Muscle of back (tissue), 11 donors: Measurements from ENCODE around the gene UBR1. TPM values are rescaled to one million over a fixed set of nuclear protein-coding genes. Genes with fewer than 3 reads are reported as not detected.

ENCODE experiments used
- DNase-seq, 3 donors: peaks; one replicate each; pipeline versions ENCODE4 v3.0.0 to v3.0.0-alpha.2; 2013
- polyA plus RNA-seq, 10 donors: library from polyadenylated mRNA; unstranded; fragments of 120-200 nt; gene quantifications; one replicate each; pipeline ENCODE4 v1.2.1, GENCODE V29; 2013; ENCODE audit not compliant: insufficient read length in 10 of 10

The UBR1 gene
- polyA plus RNA-seq, 10 donors = 14.7 to 32.6 (median 21.2) TPM

DNA sequence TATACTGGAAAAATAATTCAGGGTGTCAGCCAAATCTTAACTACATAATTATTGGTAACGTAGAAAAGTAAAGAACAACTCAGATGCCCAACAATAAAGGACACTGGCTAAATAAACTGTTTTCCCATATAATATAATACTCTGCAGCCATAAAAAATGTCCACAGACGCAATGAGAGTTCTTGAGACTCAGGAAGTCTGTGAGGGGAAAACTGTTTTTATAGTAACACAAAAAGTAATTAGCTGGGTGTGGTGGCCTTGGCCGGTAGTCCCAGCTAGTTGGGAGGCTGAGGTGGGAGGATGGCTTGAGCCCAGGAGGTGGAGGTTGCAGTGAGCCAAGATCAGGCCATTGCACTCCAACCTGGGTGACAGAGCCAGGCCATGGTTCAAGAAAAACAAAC is 5.5 kb upstream of the UBR1 start:
- DNase-seq = no peak

DNA sequence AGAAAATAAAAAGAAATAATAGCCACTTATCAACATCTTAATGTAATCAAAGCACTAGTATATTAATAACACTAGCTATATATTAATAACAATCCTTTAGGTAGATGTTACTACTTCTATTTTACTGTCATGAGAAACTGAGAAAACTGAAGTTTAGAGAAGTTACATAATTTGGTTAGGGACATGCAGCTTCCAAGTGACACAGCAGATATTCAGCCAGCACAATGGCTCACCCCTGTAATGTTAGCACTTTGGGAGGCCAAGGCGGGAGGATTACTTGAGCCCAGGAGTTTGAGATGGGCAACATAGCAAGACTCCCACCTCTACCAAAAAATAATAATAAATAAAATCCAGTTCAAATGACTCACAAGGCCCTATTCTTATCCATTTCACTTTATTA is 1.9 kb upstream of the UBR1 start:
- DNase-seq = no peak

DNA sequence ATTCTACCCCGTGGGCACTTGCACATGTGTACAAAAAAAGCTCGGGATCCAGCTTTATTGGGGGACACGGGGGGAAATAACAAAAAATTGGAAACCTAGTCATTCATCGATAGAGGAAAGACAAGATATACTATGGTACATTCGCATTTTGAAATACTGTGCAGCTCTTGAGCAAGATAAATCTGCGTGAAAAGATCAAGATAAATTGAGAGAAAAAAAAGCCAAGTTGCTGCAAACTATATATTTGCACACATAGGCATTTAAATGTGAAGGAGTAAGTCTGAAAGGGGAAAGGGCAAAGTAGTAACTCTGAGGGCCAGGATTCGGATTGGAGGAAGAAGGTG is 620 bp upstream of the UBR1 start:
- DNase-seq = no peak

DNA sequence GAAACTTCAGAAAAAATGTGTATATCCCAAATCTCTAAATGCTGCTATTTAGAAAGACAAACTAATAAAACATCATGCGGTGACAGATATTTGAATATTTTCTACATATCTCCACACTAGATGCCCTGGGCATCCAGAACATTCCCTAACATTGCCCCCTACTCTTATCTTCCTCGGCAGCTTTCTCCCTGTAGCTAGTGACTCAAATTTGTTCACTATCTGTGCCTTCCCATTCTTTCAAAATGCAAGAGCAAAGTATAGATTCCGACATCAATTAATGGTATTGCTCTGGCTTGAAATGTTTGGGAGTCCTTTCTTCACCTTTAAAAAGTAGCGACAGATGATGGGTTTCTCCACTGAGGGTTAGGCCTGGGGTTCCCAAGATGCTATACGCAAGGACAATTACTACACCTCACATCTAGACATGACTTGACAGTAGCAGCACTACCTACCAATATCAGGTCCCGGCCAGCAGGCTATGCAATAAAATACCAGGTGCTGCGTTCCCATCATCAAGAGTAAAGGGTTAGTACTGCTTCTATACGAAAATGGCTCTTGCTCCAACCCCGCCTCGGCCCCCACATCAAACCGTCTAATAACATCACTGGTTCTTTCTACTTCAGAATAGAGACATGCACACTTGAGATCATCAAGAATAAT is 631 bp downstream of the UBR1 start:
- no peak for DNase-seq

- no peak for DNase-seq
Measured at GRCh38 chr15:43104426-43104825, 1.4 kb downstream of the UBR1 start.

DNA sequence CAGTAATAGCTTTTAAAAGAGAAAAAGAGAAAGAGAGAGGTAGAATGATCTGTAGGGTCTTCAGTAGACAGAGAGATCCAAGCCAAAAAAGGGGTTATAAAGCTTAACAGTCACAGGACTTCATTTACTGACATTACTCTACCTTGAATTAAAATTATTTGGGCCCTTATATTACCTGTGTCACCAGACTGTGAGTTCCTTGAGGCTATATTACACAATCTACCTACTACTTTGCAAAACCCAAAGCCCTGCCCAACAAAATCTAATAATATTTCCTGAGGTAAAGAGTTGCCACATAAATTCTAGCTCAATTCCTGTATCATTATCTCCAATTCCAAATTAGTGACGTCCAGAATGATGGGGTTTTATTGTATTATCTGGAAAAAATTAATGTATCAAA is 1.9 kb downstream of the UBR1 start:
- no peak for DNase-seq

DNA sequence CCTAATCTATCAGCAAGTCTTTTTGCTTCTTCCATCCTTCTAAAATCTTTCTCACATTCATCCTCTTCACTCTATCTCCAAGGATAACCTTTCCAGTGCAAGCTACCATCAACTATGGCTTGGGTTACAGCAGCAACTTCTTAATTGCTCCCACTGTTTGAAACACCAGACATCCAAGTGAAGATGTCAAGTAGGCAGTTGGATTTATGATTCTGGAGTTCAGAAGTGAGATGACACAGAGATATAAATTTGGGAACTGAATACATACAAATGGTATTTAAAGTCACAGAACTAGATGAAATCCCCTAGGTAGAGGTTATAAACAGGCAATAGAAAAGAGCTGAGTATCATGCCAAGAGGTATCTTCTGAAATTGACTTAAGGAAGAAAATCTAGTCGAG is 3.7 kb downstream of the UBR1 start:
- DNase-seq = no peak

GRCh38 chr15:43100971-43101370 is 4.9 kb downstream of the UBR1 start:
- no peak for DNase-seq

GRCh38 chr15:43099105-43099845 is 6.6 kb downstream of the UBR1 start:
- no peak for DNase-seq

DNA sequence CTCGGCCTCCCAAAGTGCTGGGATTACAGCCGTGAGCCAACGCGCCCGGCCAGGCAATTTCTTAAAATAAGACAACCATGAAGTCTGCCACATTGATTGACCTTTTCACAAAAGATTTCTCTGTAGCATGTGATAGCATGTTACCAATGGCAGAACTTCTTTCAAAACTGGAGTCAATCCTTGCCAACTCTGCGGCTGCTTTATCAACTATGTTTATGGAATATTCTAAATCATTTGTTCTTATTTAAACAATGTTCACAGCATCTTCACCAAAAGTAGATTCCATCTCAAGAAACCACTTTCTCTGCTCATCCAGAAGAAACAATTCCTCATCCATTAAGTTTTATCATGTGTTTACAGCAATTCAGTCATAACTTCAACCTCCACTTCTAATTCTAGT is 9.4 kb downstream of the UBR1 start:
- DNase-seq = no peak

DNA sequence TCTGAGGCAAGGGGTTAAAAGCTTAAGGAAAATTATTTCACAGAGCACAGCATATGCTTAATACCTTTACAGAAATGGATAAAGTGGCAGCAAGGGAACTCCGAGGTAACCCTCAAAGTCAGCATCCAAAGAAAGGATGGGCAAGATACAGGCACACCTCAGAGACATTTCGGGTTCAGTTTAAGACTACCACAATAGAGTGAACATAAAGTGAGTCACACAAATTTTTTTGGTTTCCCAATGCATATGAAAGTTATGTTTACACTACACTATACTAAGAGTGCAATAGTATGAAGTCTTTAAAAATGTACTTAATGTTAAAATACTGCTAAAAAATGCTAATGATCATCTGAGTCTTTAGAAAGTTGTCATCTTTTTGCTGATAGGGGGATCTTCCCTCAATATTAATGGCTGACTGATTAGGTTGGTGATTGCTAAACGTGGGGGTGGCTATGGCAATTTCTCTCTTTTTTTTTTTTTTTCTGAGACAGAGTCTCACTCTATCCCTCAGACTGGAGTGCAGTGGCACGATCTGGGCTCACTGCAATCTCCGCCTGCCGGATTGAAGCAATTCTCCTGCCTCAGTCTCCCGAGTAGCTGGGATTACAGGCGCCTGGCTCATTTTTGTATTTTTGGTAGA is 10.0 kb downstream of the UBR1 start:
- no peak for DNase-seq

DNA sequence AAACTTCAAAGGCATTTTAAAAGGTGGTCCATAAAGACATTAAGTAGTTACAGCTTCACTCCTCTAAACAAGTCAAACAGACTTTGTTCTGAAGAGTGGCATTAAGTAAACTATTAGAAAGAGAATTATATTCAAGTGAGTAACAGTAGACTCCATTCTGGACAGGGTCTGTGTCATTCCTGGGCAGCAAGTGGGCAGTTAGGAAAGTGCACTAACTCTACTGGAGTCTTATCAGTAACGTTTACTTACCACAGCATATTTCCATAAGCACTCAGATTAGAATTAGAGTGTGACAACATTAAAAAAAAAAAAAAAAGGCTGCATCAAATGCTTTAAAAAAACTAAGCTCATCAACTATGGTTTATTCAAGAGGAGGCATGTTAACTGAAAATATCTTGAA is 10.6 kb downstream of the UBR1 start:
- no peak for DNase-seq

- DNase-seq = no peak
Measured at GRCh38 chr15:43094416-43095030, 11.3 kb downstream of the UBR1 start.

- DNase-seq = peak in 1 of 3 donors; percentile 3
Measured at GRCh38 chr15:43093026-43093425, 12.8 kb downstream of the UBR1 start.

DNA sequence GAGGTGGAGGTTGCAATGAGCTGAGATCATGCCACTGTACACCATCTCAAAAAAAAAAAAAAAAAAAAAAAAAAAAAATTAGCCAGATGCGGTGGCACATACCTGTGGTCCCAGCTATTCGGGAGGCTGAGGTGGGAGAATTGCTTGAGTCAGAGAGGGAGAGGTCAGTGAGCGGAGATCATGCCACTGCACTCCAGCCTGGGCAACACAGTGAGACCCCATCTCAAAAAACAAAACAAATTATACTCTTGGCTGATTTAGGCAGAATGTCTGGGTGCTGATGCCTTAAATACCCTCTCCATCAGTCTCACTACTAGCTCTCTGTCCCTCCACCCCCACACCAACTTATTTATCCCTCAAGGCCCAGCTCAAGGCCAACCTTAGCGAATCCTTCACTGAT is 14.0 kb downstream of the UBR1 start:
- DNase-seq = no peak

- DNase-seq = no peak
Measured at GRCh38 chr15:43086551-43086950, 19.3 kb downstream of the UBR1 start.

- no peak for DNase-seq
Measured at GRCh38 chr15:43085921-43086320, 19.9 kb downstream of the UBR1 start.

- no peak for DNase-seq
Measured at GRCh38 chr15:43082509-43082908, 23.3 kb downstream of the UBR1 start.

GRCh38 chr15:43081283-43081682 is 24.6 kb downstream of the UBR1 start:
- DNase-seq = no peak

DNA sequence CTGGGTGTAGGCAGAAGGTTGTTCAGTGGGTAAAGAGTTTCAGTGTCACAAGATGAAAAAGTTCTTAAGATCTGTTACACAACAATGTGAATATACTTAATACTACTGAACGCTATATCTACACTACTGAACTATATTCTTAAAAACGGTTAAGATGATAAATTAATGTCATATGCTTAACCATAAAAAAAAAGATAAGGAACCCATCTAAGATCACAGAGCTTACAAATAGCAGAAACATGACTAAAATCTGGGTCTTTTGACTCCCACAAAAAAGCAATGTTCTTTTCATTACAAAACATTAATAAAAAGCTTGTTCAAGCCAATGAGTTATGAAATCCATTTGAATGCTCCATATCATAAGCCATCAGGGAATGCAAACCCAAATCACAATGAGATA is 34.4 kb downstream of the UBR1 start:
- DNase-seq = no peak

- no peak for DNase-seq
Measured at GRCh38 chr15:43070893-43071292, 34.9 kb downstream of the UBR1 start.

- DNase-seq = no peak
Measured at GRCh38 chr15:43070249-43070648, 35.6 kb downstream of the UBR1 start.
